Activated CD4-positive, alpha-beta T cell treated with anti-CD3 and anti-CD28 coated beads for 1 hour (primary cell): ENCODE data around the gene DNMT3A.

ENCODE experiments used
- DNase-seq: peaks from one replicate; pipeline ENCODE4 v3.0.0-alpha.2; 2020

Gene DNMT3A

DNA sequence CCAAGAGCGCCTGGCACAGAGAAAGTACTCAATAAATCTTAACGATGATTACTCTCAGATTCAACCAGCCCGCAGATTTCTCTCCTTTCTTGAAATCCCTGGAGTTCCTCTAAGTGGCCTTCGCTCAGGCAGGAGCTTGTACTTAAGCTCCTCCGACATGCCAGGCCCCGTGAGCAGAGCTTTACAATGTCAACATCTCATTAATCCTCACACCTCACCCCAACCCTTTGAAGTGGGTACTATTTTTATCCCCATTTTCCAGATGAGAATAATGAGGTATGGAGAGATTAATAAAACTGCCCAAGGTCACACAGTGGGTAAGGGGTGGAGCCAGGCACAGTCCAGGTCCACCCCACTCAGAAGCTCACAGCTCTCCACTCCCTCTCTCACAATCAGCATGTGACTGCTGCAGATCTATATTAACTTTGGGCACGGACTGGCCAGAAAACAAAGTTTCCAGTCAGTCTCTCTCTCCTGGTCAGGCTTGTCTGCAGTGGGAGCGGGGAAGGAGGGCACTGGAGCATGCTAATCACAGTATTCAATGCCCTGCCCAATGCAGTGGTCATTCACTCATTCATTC is 18.0 kb downstream of the DNMT3A start:
- DNase-seq, result no peak

GRCh38 chr2:25323042-25323514 is 18.6 kb downstream of the DNMT3A start:
- peak; percentile 28 for DNase-seq

DNA sequence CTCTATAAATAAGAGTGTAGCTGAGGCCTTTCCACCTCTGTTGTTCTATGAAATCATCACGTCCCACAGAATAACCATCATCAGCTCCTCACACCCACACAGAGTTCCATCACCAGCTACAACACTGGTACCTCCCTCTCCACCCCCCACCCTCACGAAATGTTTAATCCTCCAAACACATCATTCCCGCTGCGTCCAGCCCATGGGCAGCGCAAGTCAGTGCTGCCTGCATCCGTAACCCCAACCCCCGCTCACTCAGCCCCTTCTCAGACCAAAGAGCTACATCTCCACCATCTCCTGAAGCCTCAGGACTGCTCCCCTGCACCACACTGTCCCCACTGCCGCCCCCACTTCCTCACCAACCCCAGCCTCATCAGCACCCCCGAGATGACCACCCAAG is 19.4 kb downstream of the DNMT3A start:
- no peak for DNase-seq

DNA sequence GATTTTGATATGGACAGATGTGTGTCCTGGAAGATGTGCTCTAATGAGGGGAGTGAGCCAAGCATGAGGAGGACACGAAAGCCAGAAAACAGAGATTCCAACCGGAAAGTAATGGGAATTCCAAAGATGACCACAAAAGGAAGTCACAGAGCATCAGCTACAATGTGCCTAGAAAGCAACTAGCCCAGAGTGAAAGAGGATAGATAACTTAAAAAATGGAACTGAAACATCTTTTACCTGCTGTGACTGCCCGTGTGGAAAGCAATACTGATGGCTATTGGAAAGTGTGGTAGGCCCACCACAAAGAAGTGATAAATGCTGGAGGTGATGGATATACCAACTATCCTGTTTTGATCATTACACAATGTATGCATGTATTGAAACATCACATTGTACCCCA is 21.6 kb downstream of the DNMT3A start:
- no peak for DNase-seq

DNA sequence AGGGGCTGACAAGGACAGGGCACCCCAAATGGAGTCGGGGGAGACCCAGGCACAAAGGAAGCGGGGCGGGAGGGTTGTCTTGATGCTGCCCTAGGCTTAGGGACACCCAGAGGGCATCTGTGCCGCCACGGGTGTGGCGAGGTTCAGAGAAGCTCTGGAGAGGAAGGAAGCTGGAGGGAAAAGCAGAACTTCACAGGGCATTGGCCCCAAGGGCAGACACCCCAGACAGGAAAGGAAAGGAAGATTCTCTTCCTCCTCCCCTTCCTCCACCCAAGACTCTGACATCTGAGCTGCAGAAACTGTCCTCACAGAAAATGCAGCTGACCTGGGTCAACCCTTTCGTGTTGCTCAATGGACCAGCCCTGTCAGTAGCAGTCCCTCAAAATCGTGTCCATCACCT is 25.6 kb downstream of the DNMT3A start:
- DNase-seq, result no peak

DNA sequence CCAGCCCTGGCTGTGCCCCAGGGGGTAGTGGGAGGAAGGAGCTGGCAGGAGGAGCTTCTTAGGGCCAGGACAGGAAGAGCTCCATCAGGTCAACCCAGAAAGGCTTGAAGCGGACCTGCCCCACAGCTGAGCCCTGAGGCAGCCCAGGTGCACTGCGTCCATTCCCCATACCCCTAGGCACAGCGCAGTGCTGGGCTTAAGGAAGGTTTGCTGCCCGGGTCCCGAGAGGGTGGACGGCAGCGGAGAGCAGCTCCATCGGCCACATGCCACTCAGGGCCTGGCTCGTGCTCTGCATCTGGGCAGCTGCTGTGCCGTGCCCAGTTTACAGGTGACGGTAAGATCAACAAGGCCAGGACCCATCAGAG is 26.4 kb downstream of the DNMT3A start:
- no peak for DNase-seq

- DNase-seq, result peak; percentile 56
Measured at GRCh38 chr2:25314514-25315315, 27.0 kb downstream of the DNMT3A start.

DNA sequence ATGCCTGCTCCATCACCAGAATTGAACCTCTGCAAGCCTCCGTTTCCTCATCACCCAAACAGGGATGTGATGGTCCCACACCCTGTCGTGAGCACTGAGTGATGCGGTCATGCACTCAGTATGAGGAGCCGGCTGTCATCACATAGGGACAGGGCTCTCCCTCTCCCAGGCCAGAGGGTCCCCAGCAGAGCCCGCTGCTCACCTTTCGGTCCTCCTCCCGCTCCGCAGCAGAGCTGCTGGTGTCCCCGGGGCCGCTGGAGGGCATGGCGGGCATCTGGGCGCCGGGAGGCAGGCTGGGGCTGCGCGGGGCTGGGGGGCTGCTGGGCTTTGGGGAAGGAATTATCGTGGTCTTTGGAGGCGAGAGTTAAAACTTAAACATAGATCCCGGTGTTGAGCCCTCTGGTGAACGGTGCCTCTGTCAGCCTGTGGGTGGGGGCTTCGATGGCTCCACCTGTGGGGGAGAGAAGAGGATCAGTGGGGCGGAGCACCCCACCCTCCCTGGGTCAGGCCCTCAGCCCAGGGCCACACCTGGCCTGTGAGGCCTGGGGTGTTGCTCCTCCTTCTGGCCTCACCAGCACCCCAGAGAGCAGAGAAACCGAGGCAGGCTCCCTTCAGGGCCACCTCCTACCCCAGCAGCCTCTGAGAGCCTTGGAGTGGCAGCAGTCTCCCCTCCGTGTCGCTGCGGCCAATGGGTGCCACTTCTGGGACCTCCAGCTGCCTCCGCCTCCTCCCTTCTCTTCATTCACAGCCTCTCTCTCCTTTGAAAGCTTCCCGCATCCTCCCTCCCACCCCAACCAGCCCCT is 27.8 kb downstream of the DNMT3A start:
- DNase-seq, result no peak

- DNase-seq, result no peak
Measured at GRCh38 chr2:25312958-25313710, 28.6 kb downstream of the DNMT3A start.

DNA sequence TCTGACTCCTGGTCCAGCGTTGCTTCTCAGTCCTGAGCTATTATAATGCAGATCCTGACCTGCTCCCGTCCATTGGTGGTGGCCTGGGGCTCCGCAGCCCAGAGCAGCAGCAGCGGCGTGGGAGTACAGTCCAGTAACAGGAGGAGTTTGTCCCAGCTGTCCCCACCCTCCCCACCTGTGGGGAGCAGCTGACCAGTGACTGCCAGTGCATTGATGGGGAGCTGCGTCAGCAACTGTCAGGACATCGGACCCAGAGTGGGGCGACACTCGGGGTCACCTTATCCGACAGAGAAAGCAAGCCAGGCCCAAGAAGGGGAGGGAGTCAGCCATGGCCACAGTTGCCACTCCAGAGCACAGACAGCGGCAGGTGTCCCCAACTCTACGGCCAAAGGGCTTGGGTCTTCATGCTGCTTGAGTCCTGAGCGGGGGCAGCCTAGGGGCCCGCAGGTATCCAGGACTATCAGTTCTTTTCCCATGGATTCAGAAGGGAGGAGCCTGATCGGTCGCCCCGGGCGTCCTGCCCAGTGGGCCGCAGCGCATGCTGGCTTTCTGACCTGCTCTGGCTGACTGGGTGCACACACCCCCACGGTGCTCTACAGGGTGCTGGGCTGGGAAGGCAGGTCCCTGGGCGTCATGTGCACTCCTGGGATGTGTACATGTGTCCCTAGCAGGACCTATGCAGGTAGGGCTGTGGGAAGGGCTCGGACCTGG is 29.7 kb downstream of the DNMT3A start:
- DNase-seq, result no peak

GRCh38 chr2:25310965-25311864 is 30.5 kb downstream of the DNMT3A start:
- DNase-seq, result no peak

DNA sequence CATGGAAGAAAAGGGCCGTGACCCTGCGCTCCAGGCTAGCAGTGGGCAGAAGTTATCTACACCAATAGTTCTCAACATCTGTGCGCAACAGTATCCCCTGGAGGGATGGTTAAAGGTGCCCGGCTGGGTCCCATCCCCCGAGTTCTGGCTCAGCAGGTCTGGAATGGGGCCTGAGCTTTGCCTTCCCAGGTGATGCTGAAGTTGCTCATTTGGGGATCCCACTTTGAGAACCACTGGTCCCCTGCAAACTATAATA is 31.1 kb downstream of the DNMT3A start:
- DNase-seq, result no peak

DNA sequence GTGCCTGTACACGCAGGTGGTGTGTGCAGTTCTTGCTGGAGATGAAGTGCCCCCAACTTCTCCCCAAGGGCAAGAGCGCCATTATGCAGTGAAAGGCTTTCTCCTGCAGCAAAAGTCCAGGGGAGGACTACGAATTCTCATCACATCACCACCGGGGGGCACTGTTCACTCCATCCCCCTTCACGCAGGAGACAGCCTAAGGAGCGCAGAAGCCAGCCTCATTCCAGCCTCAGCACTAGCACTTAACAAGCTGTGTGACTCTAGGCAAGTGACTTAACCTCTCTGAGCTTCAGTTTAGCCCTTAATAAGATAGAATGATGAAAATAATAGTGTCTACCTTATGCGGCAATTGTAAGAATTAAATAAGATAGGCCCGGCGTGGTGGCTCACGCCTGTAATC is 32.3 kb downstream of the DNMT3A start:
- peak; percentile 52 for DNase-seq

DNA sequence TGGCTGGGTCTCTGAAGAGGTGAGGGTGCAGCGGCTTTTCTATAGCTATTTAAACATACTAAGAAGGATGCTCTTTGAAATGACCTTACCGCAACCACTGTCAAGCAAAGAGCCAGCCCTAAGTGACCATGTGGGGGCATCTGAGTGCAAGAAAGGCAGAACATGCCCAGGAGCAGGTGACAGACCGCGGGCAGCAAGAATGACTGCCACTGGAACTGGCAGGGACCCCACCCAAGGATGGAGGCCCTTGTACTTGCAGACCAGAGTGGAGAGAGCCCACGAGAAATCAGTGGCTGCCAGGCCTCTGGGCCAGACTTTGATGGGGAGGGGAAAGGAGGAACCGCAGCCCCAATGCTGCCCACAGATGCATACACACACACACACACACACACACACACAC is 33.1 kb downstream of the DNMT3A start:
- DNase-seq, result no peak

GRCh38 chr2:25307949-25308557 is 33.7 kb downstream of the DNMT3A start:
- no peak for DNase-seq

GRCh38 chr2:25306777-25307368 is 34.9 kb downstream of the DNMT3A start:
- DNase-seq, result no peak

DNA sequence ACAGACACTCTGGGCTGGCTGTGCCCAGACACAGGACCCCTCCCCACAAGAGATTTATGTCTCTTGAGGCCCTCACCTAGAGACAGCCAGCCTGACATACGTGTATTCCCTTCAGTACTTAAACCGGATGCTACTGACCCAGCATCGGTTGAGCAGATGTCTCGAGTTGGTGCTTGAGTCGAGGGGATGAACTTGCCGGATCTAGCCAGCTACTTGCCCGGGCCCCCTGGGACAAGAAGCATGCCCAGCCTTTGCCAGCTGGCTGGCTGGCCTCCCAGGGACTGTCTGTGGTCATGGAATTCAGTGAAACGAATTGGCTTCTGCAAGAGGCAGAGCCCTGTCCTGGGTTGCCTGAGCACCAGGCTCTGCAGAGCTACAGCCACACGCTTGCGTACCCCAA is 36.0 kb downstream of the DNMT3A start:
- DNase-seq, result no peak

DNA sequence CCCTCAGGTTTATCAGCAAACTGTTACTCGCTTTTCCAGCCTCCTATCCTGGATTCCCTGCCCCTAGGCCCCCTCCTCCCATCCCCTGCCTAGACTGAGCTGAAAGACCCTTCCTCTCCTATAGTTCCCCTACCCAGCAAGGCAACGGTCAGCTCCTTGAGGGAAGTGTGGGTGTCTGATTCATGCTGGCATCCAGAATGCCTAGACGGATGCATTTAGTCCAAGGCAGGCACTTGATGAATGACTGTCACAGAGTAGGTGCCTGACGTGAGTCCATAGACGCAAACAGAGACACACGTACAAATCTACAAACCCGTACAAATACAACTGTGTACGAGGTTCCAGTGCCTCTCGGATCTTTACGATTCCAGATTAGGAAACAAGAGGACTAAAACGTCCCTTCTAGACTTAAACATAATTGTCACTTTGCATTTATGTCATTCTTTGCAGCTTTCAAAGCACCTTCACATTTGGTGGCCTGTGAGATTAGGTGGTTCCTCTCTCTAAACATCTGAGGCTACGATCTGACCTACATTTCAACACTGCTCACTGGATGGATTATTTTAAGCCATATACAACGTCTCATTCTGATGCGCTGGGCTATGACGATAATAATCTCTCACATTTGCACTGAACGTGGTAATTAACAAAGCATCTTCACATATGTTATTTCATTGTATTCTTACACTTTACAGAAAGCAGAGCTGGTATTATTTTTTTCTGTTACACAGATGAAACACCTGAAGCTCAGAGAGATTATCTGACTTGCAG is 36.7 kb downstream of the DNMT3A start:
- no peak for DNase-seq

GRCh38 chr2:25304321-25304720 is 37.4 kb downstream of the DNMT3A start:
- DNase-seq, result no peak

GRCh38 chr2:25303633-25304236 is 38.0 kb downstream of the DNMT3A start:
- no peak for DNase-seq
